Gastroesophageal sphincter (tissue), 3 donors: ENCODE results near the gene BACH2.

ENCODE experiments used
- POLR2AphosphoS5 ChIP-seq: sonication (generic); formaldehyde crosslinking; IDR thresholded peaks from one replicate; pipeline ENCODE4 v1.6.1; 2017; ENCODE audit warnings: antibody characterized with exemption
- TF ChIP-seq, protein P1 (sequence below), 4 experiments: fragments of 200-600 bp in 2 of 4; fragments of 450-650 bp in 2 of 4; sonication (generic) in 1 of 4; IDR thresholded peaks; one replicate each; pipeline ENCODE4 v1.5.1; 2017 to 2019; ENCODE audit warnings: antibody characterized with exemption in 4 of 4, mild to moderate bottlenecking in 2 of 4, moderate library complexity in 2 of 4

- TF ChIP-seq, protein P1, sequence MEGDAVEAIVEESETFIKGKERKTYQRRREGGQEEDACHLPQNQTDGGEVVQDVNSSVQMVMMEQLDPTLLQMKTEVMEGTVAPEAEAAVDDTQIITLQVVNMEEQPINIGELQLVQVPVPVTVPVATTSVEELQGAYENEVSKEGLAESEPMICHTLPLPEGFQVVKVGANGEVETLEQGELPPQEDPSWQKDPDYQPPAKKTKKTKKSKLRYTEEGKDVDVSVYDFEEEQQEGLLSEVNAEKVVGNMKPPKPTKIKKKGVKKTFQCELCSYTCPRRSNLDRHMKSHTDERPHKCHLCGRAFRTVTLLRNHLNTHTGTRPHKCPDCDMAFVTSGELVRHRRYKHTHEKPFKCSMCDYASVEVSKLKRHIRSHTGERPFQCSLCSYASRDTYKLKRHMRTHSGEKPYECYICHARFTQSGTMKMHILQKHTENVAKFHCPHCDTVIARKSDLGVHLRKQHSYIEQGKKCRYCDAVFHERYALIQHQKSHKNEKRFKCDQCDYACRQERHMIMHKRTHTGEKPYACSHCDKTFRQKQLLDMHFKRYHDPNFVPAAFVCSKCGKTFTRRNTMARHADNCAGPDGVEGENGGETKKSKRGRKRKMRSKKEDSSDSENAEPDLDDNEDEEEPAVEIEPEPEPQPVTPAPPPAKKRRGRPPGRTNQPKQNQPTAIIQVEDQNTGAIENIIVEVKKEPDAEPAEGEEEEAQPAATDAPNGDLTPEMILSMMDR (IDR thresholded peaks at IDR 0.05): no peak
- no peak for TF ChIP-seq POLR2AphosphoS5
Observed at GRCh38 chr6:90157441-90157840, 139.2 kb downstream of the BACH2 start.
